DLD1 (cell line): Measurements from ENCODE around the gene CEP89.
"Not testable (repeated sequence)": the region's sequence is repeated elsewhere in the genome, so short reads cannot be mapped to it uniquely, and the experiment has no call there.

Source experiments
- in situ Hi-C: cut with HindIII; loops from 2 replicates; pipeline ENCODE4 v1.10.0; 2017; ENCODE audit warnings: low sequenced_read_pairs

CEP89 gene

GRCh38 chr19:32971715-32972540, at the start of gene CEP89, which contains the start of gene FAAP24:
Gene CEP89 (minus strand): TSS chr19:32971958. CDS start chr19:32971874, 84 bp downstream.
Gene FAAP24 (plus strand): TSS chr19:32972242. CDS start chr19:32973197, 955 bp downstream.
- in situ Hi-C loops, result no loop called here

GRCh38 chr19:33010891-33011290, 39.1 kb upstream of the CEP89 start:
- in situ Hi-C loops, result not testable (repeated sequence)

- in situ Hi-C loops, result no loop called here
Measured at GRCh38 chr19:33008738-33009137, 37.0 kb upstream of the CEP89 start.

DNA sequence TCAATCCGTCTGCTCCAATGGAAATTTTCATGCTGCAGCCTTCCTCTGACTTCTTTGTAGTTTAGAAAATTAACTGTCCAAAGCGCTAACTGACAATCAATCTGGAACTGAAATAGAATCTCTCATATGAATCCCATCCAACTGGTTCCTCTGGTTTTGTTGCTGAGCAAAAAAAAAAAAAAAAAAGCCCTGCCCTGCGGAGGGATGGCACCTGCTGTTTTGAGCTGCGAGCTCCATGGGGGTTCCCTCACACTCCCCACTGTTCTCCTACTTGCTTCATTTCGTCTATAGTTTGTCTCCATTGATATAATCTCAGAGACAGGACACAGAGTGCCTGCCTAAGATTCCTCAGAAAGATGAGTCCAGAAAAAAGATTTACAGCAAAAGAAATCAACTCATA, 33.7 kb upstream of the CEP89 start:
- in situ Hi-C loops, result no loop called here

GRCh38 chr19:33003424-33004024, 31.8 kb upstream of the CEP89 start:
- in situ Hi-C loops, result not testable (repeated sequence)

DNA sequence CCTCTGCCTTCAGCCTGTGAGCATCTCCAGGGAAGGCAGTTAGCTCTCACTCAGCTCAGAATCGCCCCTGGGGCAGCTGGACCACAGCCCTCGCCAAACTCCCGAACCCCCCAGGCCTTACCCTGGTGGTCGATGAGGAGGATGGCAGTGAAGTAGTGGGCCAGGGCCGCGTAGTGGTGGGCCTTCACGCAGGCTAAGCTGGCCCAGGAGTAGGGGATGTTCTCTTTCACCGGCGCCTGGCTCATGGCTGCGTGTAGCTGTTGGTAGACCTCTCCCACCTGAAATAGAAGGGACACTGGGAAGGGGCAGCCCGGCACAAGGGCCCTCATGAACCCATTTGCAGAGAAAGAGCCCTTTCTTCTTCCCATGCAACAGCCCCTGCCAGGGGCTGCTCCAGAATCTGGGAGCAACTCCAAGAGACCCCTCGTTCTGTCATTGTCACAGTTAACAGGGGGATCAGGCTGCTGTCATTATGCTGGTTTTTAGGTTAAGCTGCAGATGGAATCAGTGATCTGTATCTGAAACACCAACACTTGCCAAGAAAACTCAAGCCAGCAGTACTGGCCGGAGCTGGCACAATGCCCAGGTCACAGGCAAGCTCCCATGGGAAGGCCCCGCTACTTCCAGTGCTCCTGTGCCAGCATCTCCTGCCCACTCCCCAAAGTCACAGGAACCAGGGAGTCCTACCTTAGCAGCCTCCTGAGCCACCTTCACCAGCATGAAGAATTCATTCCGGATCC, 30.5 kb upstream of the CEP89 start:
- in situ Hi-C loops, result not testable (repeated sequence)

- in situ Hi-C loops, result no loop called here
Measured at GRCh38 chr19:33000910-33001309, 29.2 kb upstream of the CEP89 start.

DNA sequence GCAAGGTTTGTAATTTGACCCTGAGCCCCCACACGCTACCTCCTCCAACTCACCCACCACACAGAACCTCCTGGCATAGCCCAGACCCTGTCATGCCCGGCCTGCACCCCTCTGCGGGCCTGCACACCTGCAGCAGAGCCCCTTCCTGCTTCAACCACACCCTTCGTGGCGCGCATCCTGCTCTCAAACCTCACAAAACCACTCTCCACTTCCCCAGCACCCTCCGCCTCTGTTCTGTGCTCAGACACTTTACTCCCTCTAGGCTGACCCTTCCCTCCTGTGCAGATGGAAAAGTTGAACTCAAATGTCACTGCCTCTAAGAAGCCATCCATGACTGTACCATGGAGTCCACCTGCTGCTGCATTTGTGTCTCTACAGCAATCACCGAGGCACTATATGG, 28.8 kb upstream of the CEP89 start:
- in situ Hi-C loops, result no loop called here

DNA sequence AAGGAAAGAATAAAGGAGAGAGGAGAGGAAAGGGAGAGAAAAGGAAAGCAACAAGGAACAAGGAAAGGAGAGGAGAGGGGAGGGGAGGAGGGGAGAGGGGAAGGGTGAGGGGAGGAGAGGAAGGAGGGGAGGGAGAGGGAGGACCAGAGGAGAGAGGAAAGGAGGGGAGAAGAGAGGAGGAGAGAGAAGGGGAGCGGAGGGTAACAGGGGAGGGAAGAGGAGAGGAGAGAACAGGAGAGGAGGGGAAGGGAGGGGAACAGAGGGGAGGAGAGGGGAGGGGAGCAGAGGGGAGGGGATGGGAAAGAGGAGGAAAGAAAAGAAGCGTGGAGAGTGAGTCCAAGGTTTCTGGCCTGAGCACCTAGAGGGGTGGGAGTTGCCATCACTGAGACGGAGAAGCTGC, 27.0 kb upstream of the CEP89 start:
- in situ Hi-C loops, result no loop called here

DNA sequence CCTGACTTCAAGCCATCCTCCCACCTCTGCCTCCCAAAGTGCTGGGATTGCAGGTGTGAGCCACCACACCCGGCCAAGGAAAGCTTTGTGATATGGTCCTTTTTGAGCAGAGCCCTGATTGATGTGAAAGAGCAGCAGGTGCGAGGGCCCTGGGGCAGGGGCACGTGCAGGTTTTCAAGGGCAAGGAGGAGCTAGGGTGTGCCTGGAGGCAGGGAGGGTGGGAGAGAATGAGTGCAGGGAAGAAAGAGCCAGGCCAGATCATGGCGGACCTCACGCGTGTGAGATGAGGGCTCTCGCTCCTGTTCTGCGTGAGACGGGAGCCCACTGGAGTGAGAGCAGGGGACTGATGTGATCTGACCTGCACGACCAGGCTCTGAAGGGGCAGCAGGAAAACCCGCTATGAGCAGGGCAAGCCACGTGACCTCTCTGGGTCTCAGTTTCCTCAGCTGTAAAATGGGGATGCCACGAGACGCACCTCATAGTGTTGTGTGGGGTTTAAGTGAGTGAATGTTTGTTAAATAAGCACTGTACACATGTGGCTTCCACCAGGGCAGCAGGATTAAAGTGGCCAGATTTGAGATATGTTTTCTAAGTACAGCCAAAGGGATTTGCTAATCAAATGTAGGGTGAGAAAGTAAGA, 26.1 kb upstream of the CEP89 start:
- in situ Hi-C loops, result no loop called here

- in situ Hi-C loops, result not testable (repeated sequence)
Measured at GRCh38 chr19:32997061-32997464, 25.3 kb upstream of the CEP89 start.

DNA sequence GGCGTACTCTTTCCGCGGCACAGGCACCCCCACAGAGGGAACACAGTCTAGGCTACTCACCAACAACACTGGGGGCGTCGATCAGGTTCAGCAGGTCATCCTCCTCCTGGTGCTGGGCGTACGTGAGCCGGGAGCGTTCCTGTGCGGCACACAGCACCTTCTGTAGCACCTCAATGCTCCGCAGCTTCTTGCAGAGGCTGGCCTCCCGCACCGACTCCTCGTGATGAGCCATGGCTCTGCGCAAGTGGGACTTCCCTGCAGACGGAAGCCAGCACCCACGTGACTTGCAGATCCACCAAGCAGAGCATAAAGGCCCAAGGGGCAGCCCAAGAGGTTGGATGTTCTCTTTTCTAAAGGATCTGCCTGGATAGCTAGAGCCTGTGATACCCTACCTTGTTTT, 24.2 kb upstream of the CEP89 start:
- in situ Hi-C loops, result not testable (repeated sequence)

DNA sequence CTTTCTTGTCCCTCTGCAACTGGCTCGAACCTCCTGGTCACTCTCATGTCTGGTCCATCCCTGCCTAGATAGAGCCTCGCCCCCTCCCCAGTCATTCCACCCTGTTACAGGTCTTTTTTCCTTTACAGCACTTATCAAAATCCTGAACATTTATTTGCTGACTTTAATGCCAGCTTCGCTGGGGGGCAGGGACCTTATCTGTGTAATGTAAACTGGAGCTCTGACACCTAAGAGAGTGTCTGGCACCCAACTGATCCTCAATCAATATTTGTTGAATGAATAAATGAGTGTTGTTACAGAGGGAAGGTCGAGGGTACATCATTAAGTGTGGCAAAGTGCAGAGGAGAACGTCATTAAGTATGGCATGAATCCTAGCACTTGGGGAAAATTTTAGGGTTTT, 17.0 kb upstream of the CEP89 start:
- in situ Hi-C loops, result loop anchor here (10.0 kb wide), 1 partner anchor 126 kb away; no protein-coding TSS in a partner anchor

- in situ Hi-C loops, result loop anchor here (10.0 kb wide), 1 partner anchor 127 kb away; no protein-coding TSS in a partner anchor
Measured at GRCh38 chr19:32988254-32988653, 16.5 kb upstream of the CEP89 start.

DNA sequence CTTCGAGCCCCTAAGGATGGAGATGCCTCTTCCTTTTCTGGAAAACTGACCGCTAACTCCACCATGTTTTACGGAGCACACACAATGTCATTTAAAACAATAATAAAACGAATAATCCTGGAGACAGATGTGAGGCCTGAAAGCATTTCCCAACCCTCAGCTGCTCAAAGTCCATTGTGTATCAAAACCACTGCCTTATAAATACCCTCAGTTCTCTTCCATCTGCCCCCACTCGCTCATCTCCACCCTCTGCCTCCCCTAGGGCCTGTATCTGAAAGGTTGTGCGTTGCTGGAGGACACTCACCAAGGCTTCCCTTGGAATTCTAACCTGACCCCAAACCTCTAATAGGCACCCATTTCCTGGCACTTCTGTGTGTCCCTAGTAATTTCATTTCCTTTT, 10.7 kb upstream of the CEP89 start:
- in situ Hi-C loops, result loop anchor here (10.0 kb wide), 1 partner anchor 132 kb away; no protein-coding TSS in a partner anchor

- in situ Hi-C loops, result loop anchor here (10.0 kb wide), 1 partner anchor 135 kb away; no protein-coding TSS in a partner anchor
Measured at GRCh38 chr19:32979807-32980206, 8.0 kb upstream of the CEP89 start.

DNA sequence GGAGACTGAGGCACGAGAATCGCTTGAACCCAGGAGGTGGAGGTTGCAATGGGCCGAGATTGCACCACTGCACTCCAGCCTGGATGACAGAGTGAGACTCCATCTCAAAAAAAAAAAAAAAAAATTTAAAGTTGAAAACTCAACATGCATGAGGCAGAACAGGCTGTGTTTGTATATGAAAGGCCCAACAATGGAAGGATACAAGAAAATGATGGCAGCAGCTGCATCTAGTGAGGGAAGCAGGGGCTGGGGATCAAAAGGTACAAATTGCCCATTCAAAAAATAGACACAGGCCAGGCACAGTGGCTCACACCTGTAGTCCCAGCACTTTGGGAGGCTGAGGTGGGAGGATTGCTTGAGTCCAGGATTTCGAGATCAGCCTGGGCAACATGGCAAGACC, 6.1 kb upstream of the CEP89 start:
- in situ Hi-C loops, result not testable (repeated sequence)

DNA sequence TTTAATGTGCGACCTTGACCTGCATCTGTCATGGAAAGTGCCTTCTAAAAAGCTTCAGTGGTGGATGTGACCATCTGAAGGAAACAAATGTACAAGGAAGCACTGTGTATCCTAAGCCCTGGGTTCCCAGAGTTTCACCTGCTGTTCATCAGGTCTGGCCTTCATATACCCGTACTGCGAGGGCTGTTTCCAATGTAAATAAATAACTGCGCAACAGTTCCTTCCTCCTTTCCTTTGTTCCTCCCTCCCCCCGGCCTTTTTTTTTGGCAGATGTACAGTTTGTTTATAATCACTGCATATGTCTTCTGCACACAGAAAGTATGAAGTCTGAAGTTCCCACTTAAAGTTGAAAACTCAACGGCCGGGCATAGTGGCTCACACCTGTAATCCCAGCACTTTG, 5.5 kb upstream of the CEP89 start:
- in situ Hi-C loops, result no loop called here

- in situ Hi-C loops, result no loop called here
Measured at GRCh38 chr19:32976223-32976805, 4.6 kb upstream of the CEP89 start.

DNA sequence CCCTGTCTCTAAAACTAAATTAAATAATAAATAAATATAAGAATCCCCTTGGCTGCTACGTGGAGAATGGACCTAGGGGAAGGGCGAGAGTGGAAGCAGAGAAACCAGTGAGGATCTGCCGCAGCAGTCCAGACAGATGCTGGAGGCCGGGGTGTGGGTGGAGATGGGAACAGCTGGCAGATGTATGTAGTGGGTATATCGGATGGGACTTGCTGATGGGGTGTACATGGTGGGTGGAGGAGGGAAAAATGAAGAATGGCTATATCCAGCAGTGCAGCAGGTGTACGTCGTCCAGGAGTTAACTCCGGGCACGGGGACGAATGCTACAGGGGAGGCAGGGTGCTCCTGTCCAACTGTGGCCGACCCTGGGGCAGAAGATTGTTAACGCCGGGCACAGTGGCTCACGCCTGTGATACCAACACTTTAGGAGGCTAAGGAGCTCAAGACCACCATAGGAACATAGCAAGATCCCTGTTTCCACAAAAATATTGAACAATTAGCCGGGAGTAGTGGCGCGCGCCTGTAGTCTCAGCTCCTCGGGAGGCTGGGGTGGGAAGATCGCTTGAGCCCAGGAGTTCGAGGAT, 654 bp downstream of the CEP89 start:
- in situ Hi-C loops, result no loop called here
